Measurements from ENCODE around the gene CXCL1.

CXCL1 gene

GRCh38 chr4:73860917-73861316 is 8.3 kb upstream of the CXCL1 start:
- no peaks in the 10 kb centered on the region for H3K36me3 ChIP-seq (ENCODE audit: insufficient read depth, low read length)
- no peak overlapping the region for H3K9ac ChIP-seq (ENCODE audit: low read depth, low read length)
- no peaks in the 10 kb centered on the region for H3K4me1 ChIP-seq (ENCODE audit: insufficient read depth, low read length)
- H3K9me3 ChIP-seq (ENCODE audit: control insufficient read depth, insufficient read depth, low read length), result no peaks in the 10 kb centered on the region

GRCh38 chr4:73862322-73862721 is 6.9 kb upstream of the CXCL1 start:
- no peak overlapping the region for H3K9ac ChIP-seq (ENCODE audit: low read depth, low read length)
- no peaks in the 10 kb centered on the region for H3K4me1 ChIP-seq (ENCODE audit: insufficient read depth, low read length)
- no peaks in the 10 kb centered on the region for H3K36me3 ChIP-seq (ENCODE audit: insufficient read depth, low read length)
- no peaks in the 10 kb centered on the region for H3K9me3 ChIP-seq (ENCODE audit: control insufficient read depth, insufficient read depth, low read length)

- no peaks in the 10 kb centered on the region for H3K36me3 ChIP-seq (ENCODE audit: insufficient read depth, low read length)
- H3K4me1 ChIP-seq (ENCODE audit: insufficient read depth, low read length), result 0 out of 2 replicates have a peak, but pooled peaks cover 7% of the 10 kb centered on the region
- no peaks in the 10 kb centered on the region for H3K9me3 ChIP-seq (ENCODE audit: control insufficient read depth, insufficient read depth, low read length)
- H3K9ac ChIP-seq (ENCODE audit: low read depth, low read length), result no peak overlapping the region
These were observed 4.8 kb upstream of the CXCL1 start for GRCh38 chr4:73864365-73864764.

GRCh38 chr4:73864961-73865360 is 4.2 kb upstream of the CXCL1 start:
- Histone ChIP-seq H3K36me3 (ENCODE audit: insufficient read depth, low read length) (no peaks in the 10 kb centered on the region), H3K4me1 (ENCODE audit: insufficient read depth, low read length) (0 out of 2 replicates have a peak, but pooled peaks cover 7% of the 10 kb centered on the region), H3K9me3 (ENCODE audit: control insufficient read depth, insufficient read depth, low read length) (no peaks in the 10 kb centered on the region), H3K9ac (ENCODE audit: low read depth, low read length) (no peak overlapping the region)

DNA sequence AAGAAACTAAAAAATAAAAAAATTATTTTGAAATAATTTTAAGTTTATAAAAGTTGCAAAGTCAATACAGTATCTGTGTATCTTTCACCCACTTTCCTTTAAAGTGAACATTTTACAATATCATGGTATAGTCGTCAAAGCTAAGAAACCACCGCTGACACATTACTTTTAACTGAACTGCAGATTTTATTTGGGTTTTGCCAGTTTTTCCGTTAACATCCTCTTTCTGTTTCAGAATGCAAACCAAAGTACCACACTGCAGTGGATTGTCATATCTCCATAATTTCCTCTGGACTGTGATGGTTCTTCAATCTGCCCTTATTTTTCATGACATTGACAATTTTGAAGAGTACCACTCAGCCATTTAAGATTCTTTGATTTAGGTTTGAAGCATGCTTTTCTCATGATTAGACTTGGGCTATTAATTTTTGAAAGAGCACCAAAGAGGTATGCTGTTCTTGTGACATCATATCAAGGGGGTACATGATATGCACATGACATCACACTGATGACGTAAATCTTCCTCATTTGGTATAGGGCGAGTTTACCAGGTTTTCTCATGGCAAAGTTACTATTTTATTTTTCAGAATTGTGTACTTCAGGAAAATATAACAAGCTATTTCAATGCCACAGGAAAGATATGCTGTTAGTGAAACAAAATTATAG is 3.6 kb upstream of the CXCL1 start:
- Histone ChIP-seq H3K9me3 (ENCODE audit: control insufficient read depth, insufficient read depth, low read length) (no peaks in the 10 kb centered on the region), H3K4me1 (ENCODE audit: insufficient read depth, low read length) (0 out of 2 replicates have a peak, but pooled peaks cover 7% of the 10 kb centered on the region)

DNA sequence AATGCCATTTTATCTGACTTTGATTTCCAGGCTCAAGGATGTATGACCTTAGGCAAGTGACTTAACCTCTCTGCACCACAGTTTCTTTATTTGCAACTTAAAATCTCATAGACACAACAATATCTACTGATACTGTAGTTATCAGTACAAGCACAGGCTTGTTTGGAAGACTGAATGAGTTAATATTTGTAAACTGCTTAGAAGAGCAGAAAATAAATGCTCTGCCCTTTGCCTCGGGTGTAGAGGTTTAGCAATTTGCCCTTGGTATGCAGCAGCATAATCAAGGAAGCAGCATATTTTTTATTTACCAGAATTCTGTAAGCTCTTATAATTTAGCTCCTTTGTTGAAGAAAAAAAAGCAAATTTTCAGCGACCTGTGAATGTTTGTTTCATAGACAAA is 2.9 kb upstream of the CXCL1 start:
- Histone ChIP-seq H3K36me3 (ENCODE audit: insufficient read depth, low read length) (no peaks in the 10 kb centered on the region), H3K9me3 (ENCODE audit: control insufficient read depth, insufficient read depth, low read length) (no peaks in the 10 kb centered on the region), H3K9ac (ENCODE audit: low read depth, low read length) (no peak overlapping the region), H3K4me1 (ENCODE audit: insufficient read depth, low read length) (0 out of 2 replicates have a peak, but pooled peaks cover 7% of the 10 kb centered on the region)

More for the DNA sequence above, 3.6 kb upstream of the CXCL1 start:
- no peak overlapping the region for H3K9ac ChIP-seq (ENCODE audit: low read depth, low read length)
- no peaks in the 10 kb centered on the region for H3K36me3 ChIP-seq (ENCODE audit: insufficient read depth, low read length)

DNA sequence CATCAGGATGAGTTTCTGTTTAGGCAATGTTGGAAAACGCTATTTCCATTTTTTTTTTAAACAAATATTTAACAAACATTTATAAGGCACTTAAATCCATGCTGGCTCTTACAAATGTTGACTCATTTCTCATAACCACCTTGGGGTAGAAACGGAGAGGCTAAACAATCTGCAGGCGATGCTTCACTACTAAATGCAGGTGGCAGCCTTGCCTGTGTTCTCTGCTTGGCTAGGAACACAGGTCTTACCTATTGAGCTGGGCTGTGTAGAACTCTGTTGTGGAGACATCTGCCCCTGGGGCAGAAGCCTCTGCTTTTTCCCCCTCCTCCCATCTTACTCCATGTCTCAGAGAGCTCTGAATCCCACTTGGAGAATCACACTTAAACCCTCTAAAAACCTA is 1.4 kb upstream of the CXCL1 start:
- no peak overlapping the region; the same call in 1 of the 2 replicates for H3K9ac ChIP-seq (ENCODE audit: low read depth, low read length)
- H3K36me3 ChIP-seq (ENCODE audit: insufficient read depth, low read length), result no peaks in the 10 kb centered on the region; the same call in 1 of the 2 replicates
- H3K9me3 ChIP-seq (ENCODE audit: control insufficient read depth, insufficient read depth, low read length), result no peaks in the 10 kb centered on the region
- H3K4me1 ChIP-seq (ENCODE audit: insufficient read depth, low read length), result 0 out of 2 replicates have a peak, but pooled peaks cover 7% of the 10 kb centered on the region

DNA sequence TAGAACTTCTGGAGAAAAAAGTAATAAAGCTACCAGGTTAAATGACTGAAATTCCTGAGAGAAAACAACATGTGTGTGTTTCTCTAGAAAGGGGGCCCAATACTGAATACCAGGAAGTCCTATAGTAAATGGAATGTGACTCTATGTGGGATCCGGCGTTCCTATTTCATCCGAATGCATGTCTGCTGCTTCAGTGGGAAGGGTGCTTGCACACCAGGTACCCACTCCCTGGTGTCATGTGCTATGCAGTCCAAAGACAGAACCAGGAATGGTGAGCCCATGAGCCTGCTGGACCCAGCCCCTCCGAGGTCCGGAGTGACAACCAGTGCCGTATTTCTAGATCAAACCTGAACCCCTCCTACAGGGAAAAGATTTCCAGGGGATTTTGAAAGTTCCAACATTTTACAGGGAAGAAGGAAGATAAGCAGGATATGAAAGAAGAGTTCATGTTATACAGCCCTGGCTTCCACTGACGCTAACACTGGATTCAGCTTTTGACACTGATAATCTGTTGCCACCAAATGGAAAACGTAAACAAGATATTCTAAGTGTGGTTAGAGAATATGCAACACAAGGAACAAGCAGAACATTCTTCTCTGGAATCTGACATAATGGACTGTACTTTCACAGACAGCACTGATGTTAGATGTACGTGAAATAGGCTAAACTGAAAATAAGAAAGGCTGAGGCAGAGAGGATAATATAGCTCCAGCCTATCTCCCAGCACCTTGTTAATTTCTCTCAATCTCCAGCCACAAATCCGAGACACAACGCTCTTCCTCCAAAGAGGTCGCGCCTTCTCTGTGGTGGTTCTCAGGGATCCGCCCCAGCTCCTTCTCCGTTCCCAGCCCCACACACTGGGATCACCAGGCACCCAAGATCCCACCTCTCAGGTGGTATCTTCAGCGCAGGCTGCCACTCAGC is 725 bp upstream of the CXCL1 start:
- H3K9me3 ChIP-seq (ENCODE audit: control insufficient read depth, insufficient read depth, low read length), result no peaks in the 10 kb centered on the region
- H3K9ac ChIP-seq (ENCODE audit: low read depth, low read length), result peak overlapping the region; percentile 51
- H3K36me3 ChIP-seq (ENCODE audit: insufficient read depth, low read length), result no peaks in the 10 kb centered on the region; the same call in 1 of the 2 replicates
- 0 out of 2 replicates have a peak, but pooled peaks cover 7% of the 10 kb centered on the region for H3K4me1 ChIP-seq (ENCODE audit: insufficient read depth, low read length)

DNA sequence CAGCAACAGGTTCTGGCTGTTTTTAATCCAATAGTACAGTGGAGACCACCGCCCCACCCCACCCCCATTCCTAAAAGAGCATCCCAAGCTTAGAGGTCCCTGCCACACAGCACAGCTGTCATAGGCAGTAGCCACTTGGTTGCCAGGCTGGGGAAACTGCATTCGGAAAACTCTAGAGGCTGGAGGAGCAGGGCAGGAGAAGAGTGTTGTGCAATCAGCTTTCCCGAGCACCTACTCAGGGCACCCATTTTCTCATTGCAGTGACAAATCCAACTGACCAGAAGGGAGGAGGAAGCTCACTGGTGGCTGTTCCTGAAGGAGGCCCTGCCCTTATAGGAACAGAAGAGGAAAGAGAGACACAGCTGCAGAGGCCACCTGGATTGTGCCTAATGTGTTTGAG is 1.1 kb downstream of the CXCL1 start:
- H3K4me1 ChIP-seq (ENCODE audit: insufficient read depth, low read length), result 0 out of 2 replicates have a peak, but pooled peaks cover 7% of the 10 kb centered on the region

GRCh38 chr4:73870768-73871167 is 1.6 kb downstream of the CXCL1 start:
- Histone ChIP-seq H3K4me1 (ENCODE audit: insufficient read depth, low read length) (0 out of 2 replicates have a peak, but pooled peaks cover 7% of the 10 kb centered on the region), H3K9me3 (ENCODE audit: control insufficient read depth, insufficient read depth, low read length) (no peaks in the 10 kb centered on the region), H3K9ac (ENCODE audit: low read depth, low read length) (no peak overlapping the region)

More for the DNA sequence above, 1.1 kb downstream of the CXCL1 start:
- H3K9ac ChIP-seq (ENCODE audit: low read depth, low read length), result peak overlapping the region; percentile 51; the same call in 1 of the 2 replicates
- no peaks in the 10 kb centered on the region; the same call in 1 of the 2 replicates for H3K36me3 ChIP-seq (ENCODE audit: insufficient read depth, low read length)
- no peaks in the 10 kb centered on the region for H3K9me3 ChIP-seq (ENCODE audit: control insufficient read depth, insufficient read depth, low read length)

DNA sequence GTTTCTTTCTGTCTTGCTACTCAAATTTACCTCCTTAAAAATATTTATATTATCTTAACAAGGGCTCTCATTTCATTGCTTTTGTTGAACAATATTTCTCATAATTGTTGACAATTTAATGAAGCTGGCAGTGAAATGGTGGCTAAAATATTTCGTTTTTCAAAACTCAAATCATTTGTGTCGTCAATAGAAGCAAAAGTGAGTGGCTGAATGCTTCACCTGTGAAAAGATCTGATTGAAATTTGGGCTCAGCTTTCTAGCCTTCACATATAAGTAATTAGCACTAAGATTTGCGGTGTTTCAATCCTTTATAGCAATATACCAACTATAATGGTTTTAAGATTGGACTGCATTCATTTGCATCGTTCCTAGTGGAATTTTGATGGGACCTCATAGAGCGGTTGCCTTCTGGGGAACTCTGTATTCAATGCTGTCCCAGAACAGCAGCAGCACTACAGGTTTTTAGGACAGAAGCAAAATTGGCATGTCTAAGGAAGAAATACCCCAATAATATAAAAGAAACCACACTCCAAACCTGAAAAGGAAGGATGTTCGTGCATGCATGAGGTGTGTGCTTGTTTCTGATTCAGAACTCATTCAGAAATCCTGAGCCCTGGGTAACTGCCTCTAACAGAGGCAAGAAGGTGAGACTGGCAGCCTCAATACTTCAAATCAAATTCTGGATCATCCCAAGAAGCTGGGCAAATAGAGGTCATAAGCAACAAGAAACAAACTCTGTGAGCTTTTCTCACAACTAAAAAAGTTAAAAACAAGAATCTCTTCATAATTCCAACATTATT is 2.5 kb downstream of the CXCL1 start:
- no peaks in the 10 kb centered on the region for H3K9me3 ChIP-seq (ENCODE audit: control insufficient read depth, insufficient read depth, low read length)
- no peaks in the 10 kb centered on the region; the same call in 1 of the 2 replicates for H3K36me3 ChIP-seq (ENCODE audit: insufficient read depth, low read length)
- 0 out of 2 replicates have a peak, but pooled peaks cover 7% of the 10 kb centered on the region for H3K4me1 ChIP-seq (ENCODE audit: insufficient read depth, low read length)
- H3K9ac ChIP-seq (ENCODE audit: low read depth, low read length), result no peak overlapping the region

More at GRCh38 chr4:73870768-73871167, 1.6 kb downstream of the CXCL1 start:
- H3K36me3 ChIP-seq (ENCODE audit: insufficient read depth, low read length), result no peaks in the 10 kb centered on the region; the same call in 1 of the 2 replicates

- Histone ChIP-seq H3K4me1 (ENCODE audit: insufficient read depth, low read length) (0 out of 2 replicates have a peak, but pooled peaks cover 7% of the 10 kb centered on the region), H3K36me3 (ENCODE audit: insufficient read depth, low read length) (no peaks in the 10 kb centered on the region; the same call in 1 of the 2 replicates), H3K9me3 (ENCODE audit: control insufficient read depth, insufficient read depth, low read length) (no peaks in the 10 kb centered on the region), H3K9ac (ENCODE audit: low read depth, low read length) (no peak overlapping the region)
These were observed 3.3 kb downstream of the CXCL1 start for GRCh38 chr4:73872316-73873108.

DNA sequence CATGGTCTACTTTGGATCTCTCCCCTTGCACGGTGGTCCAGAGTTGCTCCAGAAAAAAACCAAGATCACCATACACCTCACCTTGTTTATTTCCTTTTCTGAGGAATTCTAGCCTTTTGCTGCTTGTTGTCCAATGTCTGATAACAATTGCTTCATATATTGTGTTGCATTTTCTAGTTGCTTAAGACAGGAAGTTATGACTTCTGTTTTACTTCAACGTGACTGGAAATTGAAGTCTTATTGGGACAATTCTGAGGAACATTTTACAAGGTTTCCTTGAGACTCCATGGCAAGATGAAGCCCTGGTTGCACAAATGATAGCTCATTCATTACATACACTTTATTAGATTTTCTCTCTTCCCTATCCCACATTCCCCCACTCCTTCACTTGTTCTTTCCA is 5.2 kb downstream of the CXCL1 start:
- Histone ChIP-seq H3K36me3 (ENCODE audit: insufficient read depth, low read length) (no peaks in the 10 kb centered on the region; the same call in 1 of the 2 replicates), H3K9me3 (ENCODE audit: control insufficient read depth, insufficient read depth, low read length) (no peaks in the 10 kb centered on the region), H3K4me1 (ENCODE audit: insufficient read depth, low read length) (no peaks in the 10 kb centered on the region), H3K9ac (ENCODE audit: low read depth, low read length) (no peak overlapping the region)
